ENCODE measurements around the gene FAAH. TPM values are rescaled to one million over a fixed set of nuclear protein-coding genes. Genes with fewer than 3 reads are reported as not detected.

The FAAH gene
- total RNA-seq, 1 experiment from 2014 or later = 24.8 TPM

GRCh38 chr1:46458846-46459245, 64.7 kb downstream of the FAAH start:
- Histone ChIP-seq H3K36me3 (ENCODE audit: control insufficient read depth in 1 of 2, insufficient read depth in 2 of 2, low read length in 2 of 2) (no peaks in the 10 kb centered on the region), H3K27me3 (ENCODE audit: insufficient read depth, low read length) (no peaks in the 10 kb centered on the region), H4K20me1 (ENCODE audit: insufficient read depth) (no peaks in the 10 kb centered on the region), H3K4me3 (replicated peaks in 1 of 2; ENCODE audit: low read depth in 1 of 2, low read length in 2 of 2) (no peak overlapping the region), H3K9me3 (ENCODE audit: control insufficient read depth in 1 of 2, insufficient read depth in 1 of 2, low read depth in 1 of 2, low read length in 2 of 2) (no peaks in the 10 kb centered on the region), H3K9ac (ENCODE audit: low read length) (no peak overlapping the region), H3K4me2 (ENCODE audit: low read length) (no peak overlapping the region), H3K9me2 (ENCODE audit: insufficient read depth) (no peaks in the 10 kb centered on the region), H3K27ac (ENCODE audit: low read depth, low read length) (no peak overlapping the region), H3K79me2 (ENCODE audit: insufficient read depth, low read length) (no peaks in the 10 kb centered on the region), H2AFZ (ENCODE audit: low read depth, low read length, poor library complexity, severe bottlenecking) (no peak overlapping the region), H3K4me1 (ENCODE audit: control insufficient read depth in 1 of 2, insufficient read depth in 2 of 2, low read length in 2 of 2) (peaks cover 0 to 10% of the 10 kb centered on the region in 2 experiments; a peak in 2 of 4 replicates)
- ChIA-PET CTCF (interaction anchor here (0.9 kb wide), 1 partner anchor 12 kb away, joined by 3 read pairs; no protein-coding TSS in a partner anchor), POLR2A (no interaction called here), RAD21 (ENCODE audit: low non-redundant PET in 1 of 2, low total read pairs in 2 of 2, uncharacterized antibody in 2 of 2, unreplicated experiment in 2 of 2) (no interaction called here)
- ATAC-seq = no peak
- DNase-seq (ENCODE audit: low read depth, low spot score) = no peak
- TF ChIP-seq YY1 (IDR thresholded peaks at IDR 0.05; ENCODE audit: extremely low read depth, insufficient replicate concordance, low read depth, low read length) (no peak), EZH2phosphoT487 (IDR thresholded peaks at IDR 0.05; ENCODE audit: borderline replicate concordance) (no peak), FOSL1 (IDR thresholded peaks at IDR 0.05; ENCODE audit: low read depth) (no peak), CBX3 (IDR thresholded peaks at IDR 0.05; ENCODE audit: low read depth) (no peak), ZNF274 (IDR thresholded peaks at IDR 0.05; ENCODE audit: low read depth, low read length) (no peak), RAD21 (IDR thresholded peaks at IDR 0.05; ENCODE audit: low read depth) (no peak), POLR2A (IDR thresholded peaks at IDR 0.05; ENCODE audit: borderline replicate concordance, extremely low read depth, insufficient read depth, insufficient read length) (no peak), SRF (IDR thresholded peaks at IDR 0.05; ENCODE audit: low read depth) (no peak), SIN3A (IDR thresholded peaks at IDR 0.05; ENCODE audit: low read depth) (no peak), POLR2AphosphoS5 (IDR thresholded peaks at IDR 0.05; ENCODE audit: low read depth, low read length) (no peak), EZH2 (IDR thresholded peaks at IDR 0.05) (no peak), CTCF (IDR thresholded peaks at IDR 0.05 in 2 of 3, conservative IDR thresholded peaks at IDR 0.05 in 1 of 3; ENCODE audit: borderline replicate concordance in 1 of 3, insufficient read depth in 1 of 3, low read depth in 2 of 3, low read length in 2 of 3) (no peak), TCF7L2 (IDR thresholded peaks at IDR 0.05; ENCODE audit: borderline replicate concordance, extremely low read depth, insufficient read depth, insufficient read length) (no peak)
- TF ChIP-seq, protein P1, sequence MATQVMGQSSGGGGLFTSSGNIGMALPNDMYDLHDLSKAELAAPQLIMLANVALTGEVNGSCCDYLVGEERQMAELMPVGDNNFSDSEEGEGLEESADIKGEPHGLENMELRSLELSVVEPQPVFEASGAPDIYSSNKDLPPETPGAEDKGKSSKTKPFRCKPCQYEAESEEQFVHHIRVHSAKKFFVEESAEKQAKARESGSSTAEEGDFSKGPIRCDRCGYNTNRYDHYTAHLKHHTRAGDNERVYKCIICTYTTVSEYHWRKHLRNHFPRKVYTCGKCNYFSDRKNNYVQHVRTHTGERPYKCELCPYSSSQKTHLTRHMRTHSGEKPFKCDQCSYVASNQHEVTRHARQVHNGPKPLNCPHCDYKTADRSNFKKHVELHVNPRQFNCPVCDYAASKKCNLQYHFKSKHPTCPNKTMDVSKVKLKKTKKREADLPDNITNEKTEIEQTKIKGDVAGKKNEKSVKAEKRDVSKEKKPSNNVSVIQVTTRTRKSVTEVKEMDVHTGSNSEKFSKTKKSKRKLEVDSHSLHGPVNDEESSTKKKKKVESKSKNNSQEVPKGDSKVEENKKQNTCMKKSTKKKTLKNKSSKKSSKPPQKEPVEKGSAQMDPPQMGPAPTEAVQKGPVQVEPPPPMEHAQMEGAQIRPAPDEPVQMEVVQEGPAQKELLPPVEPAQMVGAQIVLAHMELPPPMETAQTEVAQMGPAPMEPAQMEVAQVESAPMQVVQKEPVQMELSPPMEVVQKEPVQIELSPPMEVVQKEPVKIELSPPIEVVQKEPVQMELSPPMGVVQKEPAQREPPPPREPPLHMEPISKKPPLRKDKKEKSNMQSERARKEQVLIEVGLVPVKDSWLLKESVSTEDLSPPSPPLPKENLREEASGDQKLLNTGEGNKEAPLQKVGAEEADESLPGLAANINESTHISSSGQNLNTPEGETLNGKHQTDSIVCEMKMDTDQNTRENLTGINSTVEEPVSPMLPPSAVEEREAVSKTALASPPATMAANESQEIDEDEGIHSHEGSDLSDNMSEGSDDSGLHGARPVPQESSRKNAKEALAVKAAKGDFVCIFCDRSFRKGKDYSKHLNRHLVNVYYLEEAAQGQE (IDR thresholded peaks at IDR 0.05; ENCODE audit: low read depth) = no peak
- intact Hi-C loops (cut with micrococcal nuclease) = no loop called here
- no TSS peak for BruUV-seq (replicated peaks)
